B cell (primary cell): ENCODE data around the gene BDH1. TPM values are rescaled to one million over a fixed set of nuclear protein-coding genes. Genes with fewer than 3 reads are reported as not detected.

Experiments
- ATAC-seq: fragments of 200-7000 bp; cut with Tn5 transposase; one replicate; pipeline ENCODE4 v1.10.0; 2021; ENCODE audit warnings: low read depth, mild to moderate bottlenecking, moderate number of reproducible peaks, moderate library complexity
- CTCF ChIA-PET: fragments of 350-600 bp; sonication (Branson Sonifier 250); formaldehyde crosslinking; loops from one replicate; lab custom pipeline; 2021; ENCODE audit warnings: antibody characterized with exemption, inconsistent platforms; lab: Charles Lee
- POLR2A ChIA-PET: fragments of 350-600 bp; sonication (Branson Sonifier 250); formaldehyde crosslinking; loops from one replicate; lab custom pipeline; 2021; ENCODE audit warnings: antibody characterized with exemption; lab: Charles Lee
- DNase-seq: peaks from one replicate; pipeline ENCODE4 v3.0.0; 2013
- H2AFZ ChIP-seq: 2 replicates; pipeline ENCODE4 v1.6.1; 2012; ENCODE audit warnings: mild to moderate bottlenecking, low read depth, low read length; ENCODE audit not compliant: insufficient read depth, poor library complexity, severe bottlenecking
- H3K27ac ChIP-seq, 2 donors: 1 replicate in 1 of 2; 2 replicates in 1 of 2; pipeline ENCODE4 v1.5.1; 2012 to 2013; ENCODE audit warnings: low read length in 2 of 2, mild to moderate bottlenecking in 2 of 2, moderate library complexity in 1 of 2
- H3K27me3 ChIP-seq, 4 experiments: fragments of 200-600 bp in 1 of 4; sonication (generic) in 1 of 4; replicated peaks in 1 of 4; 1 replicate in 2 of 4; 2 replicates in 2 of 4; pipeline versions ENCODE4 v1.6.1 to v1.7.0; 2013 to 2016; ENCODE audit warnings: low read length in 3 of 4, mild to moderate bottlenecking in 2 of 4, mixed read lengths in 1 of 4, moderate library complexity in 1 of 4; ENCODE audit not compliant: insufficient read depth in 4 of 4, control insufficient read depth in 3 of 4; ENCODE audit errors: control extremely low read depth in 1 of 4
- H3K36me3 ChIP-seq, 2 experiments: replicated peaks in 1 of 2; 1 replicate in 1 of 2; 2 replicates in 1 of 2; pipeline versions ENCODE4 v1.6.1 to v1.7.1; 2013; ENCODE audit warnings: low read length in 1 of 2; ENCODE audit not compliant: insufficient read depth in 2 of 2, control insufficient read depth in 1 of 2; ENCODE audit errors: control extremely low read depth in 1 of 2, extremely low read depth in 1 of 2
- H3K4me1 ChIP-seq, 2 donors: fragments of 200-600 bp in 1 of 2; sonication (generic) in 1 of 2; 1 replicate in 1 of 2; 2 replicates in 1 of 2; pipeline versions ENCODE4 v1.5.1 to v1.6.1; 2013 to 2017; ENCODE audit warnings: low read length in 2 of 2; ENCODE audit not compliant: control insufficient read depth in 2 of 2, insufficient read depth in 2 of 2
- H3K4me2 ChIP-seq: replicated peaks from 2 replicates; pipeline ENCODE3; 2012; ENCODE audit warnings: mild to moderate bottlenecking, low read depth, low read length; ENCODE audit not compliant: poor library complexity, severe bottlenecking
- H3K4me3 ChIP-seq, 5 experiments: fragments of 200-600 bp in 1 of 5; sonication (generic) in 1 of 5; 1 replicate in 3 of 5; 2 replicates in 2 of 5; pipeline versions ENCODE4 v1.5.1 to v1.7.0; 2011 to 2016; ENCODE audit warnings: low read length in 4 of 5, mild to moderate bottlenecking in 4 of 5, low read depth in 2 of 5, control low read depth in 1 of 5, moderate library complexity in 1 of 5; ENCODE audit not compliant: insufficient read depth in 1 of 5; ENCODE audit errors: control extremely low read depth in 1 of 5, extremely low read depth in 1 of 5
- H3K79me2 ChIP-seq: fragments of 200-600 bp; sonication (generic); one replicate; pipeline ENCODE4 v1.6.0; 2016; ENCODE audit warnings: low read length; ENCODE audit not compliant: control insufficient read depth, insufficient read depth
- H3K9ac ChIP-seq: fragments of 200-600 bp; sonication (generic); 2 replicates; pipeline ENCODE4 v1.6.1; 2017; ENCODE audit warnings: mild to moderate bottlenecking, low read length, moderate library complexity
- H3K9me3 ChIP-seq, 3 donors: one replicate each; pipeline versions ENCODE4 v1.6.1 to v1.7.1; 2013; ENCODE audit warnings: low read length in 2 of 3; ENCODE audit not compliant: control insufficient read depth in 2 of 3, insufficient read depth in 1 of 3; ENCODE audit errors: control extremely low read depth in 1 of 3
- H4K20me1 ChIP-seq: 2 replicates; pipeline ENCODE4 v1.6.0; 2012; ENCODE audit warnings: mild to moderate bottlenecking, low read length; ENCODE audit not compliant: insufficient read depth, control insufficient read depth, poor library complexity, severe bottlenecking
- H3K27ac Mint-ChIP-seq: one replicate; pipeline ENCODE4 v1.8.0; 2021; ENCODE audit warnings: mixed read lengths
- H3K27me3 Mint-ChIP-seq: one replicate; pipeline ENCODE4 v1.8.0; 2021; ENCODE audit warnings: mixed read lengths
- H3K4me1 Mint-ChIP-seq: one replicate; pipeline ENCODE4 v1.8.0; 2021; ENCODE audit warnings: mixed read lengths
- H3K4me3 Mint-ChIP-seq: one replicate; pipeline ENCODE4 v1.8.0; 2021; ENCODE audit warnings: mixed read lengths
- H3K9me3 Mint-ChIP-seq: one replicate; pipeline ENCODE4 v1.8.0; 2022; ENCODE audit warnings: mixed read lengths; ENCODE audit not compliant: insufficient read depth
- CTCF ChIP-seq: fragments of 200-600 bp; IDR thresholded peaks from one replicate; pipeline ENCODE4 v1.8.0; 2022; ENCODE audit warnings: antibody characterized with exemption, mild to moderate bottlenecking
- EZH2 ChIP-seq: IDR thresholded peaks from 2 replicates; pipeline ENCODE4 v1.6.1; 2012; ENCODE audit warnings: borderline replicate concordance, low read depth, mild to moderate bottlenecking, moderate library complexity, low read length; ENCODE audit not compliant: insufficient read depth, poor library complexity, severe bottlenecking
- WGBS: methylation state at CpG from one replicate; pipeline ENCODE4 v1.1.5; 2013; ENCODE audit warnings: missing lambda C conversion rate; ENCODE audit not compliant: insufficient coverage; 5-methylcytosine and 5-hydroxymethylcytosine counted together
- intact Hi-C: fragments of 100-400 bp; cut with micrococcal nuclease; formaldehyde crosslinking; loops from one replicate; pipeline ENCODE4 v1.10.0; 2022
- polyA plus RNA-seq: library from polyadenylated mRNA; depleted of rRNA; stranded (reverse); fragments of >200 nt; gene quantifications from 2 replicates; pipeline ENCODE4 v1.2.3, GENCODE V29; 2012
- total RNA-seq, 2 donors: library from RNA; stranded (reverse); fragments of 120-200 nt in 1 of 2; gene quantifications; 1 replicate in 1 of 2; 2 replicates in 1 of 2; pipeline versions ENCODE4 v1.2.3 to v1.2.4, GENCODE V29; 2013 to 2022

Gene BDH1
- total and polyA plus RNA-seq, 2 donors (not counting 1 experiment from before 2014, with no cell fraction given) = 21.1 to 59.3 TPM

- intact Hi-C loops = no loop called here
- Histone ChIP-seq H3K9me3 (peaks cover 0 to 6% (median 0%) of the 10 kb centered on the region in 3 donors), H3K9ac (no peak overlapping the region), H3K79me2 (no peaks in the 10 kb centered on the region), H3K4me2 (no peak overlapping the region), H4K20me1 (no peaks in the 10 kb centered on the region), H3K4me3 (no peak overlapping the region), H3K27me3 (peaks cover 0 to 2% (median 0%) of the 10 kb centered on the region in 4 experiments), H2AFZ (peak overlapping the region; percentile 10), H3K36me3 (no peaks in the 10 kb centered on the region), H3K4me1 (peaks cover 0 to 5% of the 10 kb centered on the region in 2 donors), H3K27ac (no peak overlapping the region)
- H3K9me3 Mint-ChIP-seq = no peaks in the 10 kb centered on the region
- H3K27ac Mint-ChIP-seq = no peak overlapping the region
- 26% methylated on average over 7 of the region's 8 CpGs for WGBS
- H3K4me1 Mint-ChIP-seq = peaks cover 5% of the 10 kb centered on the region
- ChIA-PET POLR2A (no interaction called here), CTCF (no interaction called here)
- H3K4me3 Mint-ChIP-seq = no peak overlapping the region
- DNase-seq = no peak
- ATAC-seq = no peak
- TF ChIP-seq CTCF (no peak), EZH2 (no peak)
- H3K27me3 Mint-ChIP-seq = peaks cover 16% of the 10 kb centered on the region
These were observed 60.7 kb downstream of the BDH1 start for GRCh38 chr3:197495059-197495455.

- no peak overlapping the region for H3K27ac ChIP-seq
- H3K9ac ChIP-seq = no peak overlapping the region
- no peaks in the 10 kb centered on the region for H3K79me2 ChIP-seq
- peaks cover 0 to 6% (median 0%) of the 10 kb centered on the region in 3 donors for H3K9me3 ChIP-seq
- ATAC-seq (no peak), DNase-seq (no peak)
- H3K4me2 ChIP-seq = no peak overlapping the region
- H3K27me3 ChIP-seq = peaks cover 0 to 2% (median 0%) of the 10 kb centered on the region in 4 experiments
- WGBS = 91% methylated on average over 10 of the region's 10 CpGs
- no peaks in the 10 kb centered on the region for H3K9me3 Mint-ChIP-seq
- peaks cover 5% of the 10 kb centered on the region for H3K4me1 Mint-ChIP-seq
- POLR2A ChIA-PET = no interaction called here
- peaks cover 16% of the 10 kb centered on the region for H3K27me3 Mint-ChIP-seq
- H3K4me3 Mint-ChIP-seq = no peak overlapping the region
- no peak overlapping the region for H3K27ac Mint-ChIP-seq
- CTCF ChIA-PET = no interaction called here
- H3K36me3 ChIP-seq = no peaks in the 10 kb centered on the region
- H2AFZ ChIP-seq = no peak overlapping the region
- H3K4me1 ChIP-seq = peaks cover 0 to 5% of the 10 kb centered on the region in 2 donors
- no peak overlapping the region for H3K4me3 ChIP-seq
- no peaks in the 10 kb centered on the region for H4K20me1 ChIP-seq
- no peak for TF ChIP-seq EZH2
- TF ChIP-seq CTCF = no peak
- intact Hi-C loops = no loop called here
These were observed 61.3 kb downstream of the BDH1 start for GRCh38 chr3:197494366-197495058.
